ENCODE measurements around the gene MMS19. TPM values are rescaled to one million over a fixed set of nuclear protein-coding genes. Genes with fewer than 3 reads are reported as not detected.

Gene MMS19
- total RNA-seq, result 100 to 1,000 TPM in 1 of 2 donors, 10 to 100 TPM in 1; 92.2 to 113 TPM

- Mint-ChIP-seq H3K36me3 (ENCODE audit: insufficient read depth in 2 of 2) (peaks cover 1% of the 10 kb centered on the region in 2 donors), H3K27ac (peak within 1 kb of the TSS; percentile 87), H3K9me3 (no peaks in the 10 kb centered on the region), H3K4me3 (peak within 1 kb of the TSS; percentile 79 to 82), H3K4me1 (ENCODE audit: low read depth) (peaks cover 39% of the 10 kb centered on the region), H3K27me3 (ENCODE audit: low read depth) (peaks cover 25% of the 10 kb centered on the region)
- peak; percentile 91 for ATAC-seq (replicated peaks in 1 of 2)
- DNase-seq, result peak; percentile 100
These were observed at the start of gene MMS19 for GRCh38 chr10:97498076-97498840. Gene MMS19, minus strand, starts transcription at chr10:97498422. Its CDS starts 38 bp downstream, at chr10:97498384.

GRCh38 chr10:97547962-97548361 lies 49.7 kb upstream of the MMS19 start:
- peaks cover 9% of the 10 kb centered on the region for H3K4me1 Mint-ChIP-seq (ENCODE audit: low read depth)

GRCh38 chr10:97547271-97547600 lies 49.0 kb upstream of the MMS19 start:
- Mint-ChIP-seq H3K27ac (no peak overlapping the region), H3K4me1 (ENCODE audit: low read depth) (peaks cover 16% of the 10 kb centered on the region), H3K9me3 (no peaks in the 10 kb centered on the region), H3K27me3 (ENCODE audit: low read depth) (no peaks in the 10 kb centered on the region), H3K4me3 (no peak overlapping the region), H3K36me3 (ENCODE audit: insufficient read depth in 2 of 2) (no peaks in the 10 kb centered on the region)
- DNase-seq (no peak), ATAC-seq (replicated peaks in 1 of 2) (no peak)

More at GRCh38 chr10:97547962-97548361, 49.7 kb upstream of the MMS19 start:
- no peaks in the 10 kb centered on the region for H3K36me3 Mint-ChIP-seq (ENCODE audit: insufficient read depth in 2 of 2)
- H3K9me3 Mint-ChIP-seq, result no peaks in the 10 kb centered on the region
- ATAC-seq (replicated peaks in 1 of 2), result no peak
- H3K27ac Mint-ChIP-seq, result no peak overlapping the region
- H3K27me3 Mint-ChIP-seq (ENCODE audit: low read depth), result no peaks in the 10 kb centered on the region
- DNase-seq, result no peak
- no peak overlapping the region for H3K4me3 Mint-ChIP-seq

GRCh38 chr10:97546456-97547270 lies 48.4 kb upstream of the MMS19 start:
- no peak overlapping the region for H3K27ac Mint-ChIP-seq
- DNase-seq (no peak), ATAC-seq (replicated peaks in 1 of 2) (no peak)
- no peaks in the 10 kb centered on the region for H3K27me3 Mint-ChIP-seq (ENCODE audit: low read depth)
- no peaks in the 10 kb centered on the region for H3K36me3 Mint-ChIP-seq (ENCODE audit: insufficient read depth in 2 of 2)
- peaks cover 22% of the 10 kb centered on the region for H3K4me1 Mint-ChIP-seq (ENCODE audit: low read depth)
- no peak overlapping the region for H3K4me3 Mint-ChIP-seq
- H3K9me3 Mint-ChIP-seq, result no peaks in the 10 kb centered on the region

- Mint-ChIP-seq H3K9me3 (no peaks in the 10 kb centered on the region), H3K4me3 (peak overlapping the region; percentile 50 to 58), H3K27ac (peak overlapping the region; percentile 66), H3K36me3 (ENCODE audit: insufficient read depth in 2 of 2) (no peaks in the 10 kb centered on the region), H3K4me1 (ENCODE audit: low read depth) (peaks cover 22% of the 10 kb centered on the region), H3K27me3 (ENCODE audit: low read depth) (no peaks in the 10 kb centered on the region)
- DNase-seq (peak; percentile 64 to 73), ATAC-seq (replicated peaks in 1 of 2) (peak; percentile 93 to 94)
These were observed 44.9 kb upstream of the MMS19 start for GRCh38 chr10:97543025-97543546.

GRCh38 chr10:97542169-97543024 lies 44.2 kb upstream of the MMS19 start:
- Mint-ChIP-seq H3K4me3 (peak overlapping the region; percentile 50 to 58), H3K4me1 (ENCODE audit: low read depth) (peaks cover 22% of the 10 kb centered on the region), H3K27me3 (ENCODE audit: low read depth) (no peaks in the 10 kb centered on the region), H3K9me3 (no peaks in the 10 kb centered on the region), H3K27ac (no peak overlapping the region), H3K36me3 (ENCODE audit: insufficient read depth in 2 of 2) (no peaks in the 10 kb centered on the region)
- DNase-seq (peak; percentile 41 to 46), ATAC-seq (replicated peaks in 1 of 2) (peak; percentile 65 to 68)

GRCh38 chr10:97540669-97541500 lies 42.7 kb upstream of the MMS19 start:
- Mint-ChIP-seq H3K36me3 (ENCODE audit: insufficient read depth in 2 of 2) (no peaks in the 10 kb centered on the region), H3K27me3 (ENCODE audit: low read depth) (no peaks in the 10 kb centered on the region), H3K9me3 (no peaks in the 10 kb centered on the region)

GRCh38 chr10:97539523-97540200 lies 41.4 kb upstream of the MMS19 start:
- H3K9me3 Mint-ChIP-seq, result no peaks in the 10 kb centered on the region
- ATAC-seq (replicated peaks in 1 of 2), result no peak
- no peak overlapping the region for H3K27ac Mint-ChIP-seq
- H3K36me3 Mint-ChIP-seq (ENCODE audit: insufficient read depth in 2 of 2), result no peaks in the 10 kb centered on the region
- peaks cover 22% of the 10 kb centered on the region for H3K4me1 Mint-ChIP-seq (ENCODE audit: low read depth)
- no peak overlapping the region for H3K4me3 Mint-ChIP-seq
- H3K27me3 Mint-ChIP-seq (ENCODE audit: low read depth), result no peaks in the 10 kb centered on the region
- no peak for DNase-seq

More at GRCh38 chr10:97540669-97541500, 42.7 kb upstream of the MMS19 start:
- no peak for DNase-seq
- Mint-ChIP-seq H3K4me3 (no peak overlapping the region), H3K27ac (no peak overlapping the region), H3K4me1 (ENCODE audit: low read depth) (peaks cover 22% of the 10 kb centered on the region)
- ATAC-seq (replicated peaks in 1 of 2), result no peak

- Mint-ChIP-seq H3K4me1 (ENCODE audit: low read depth) (peaks cover 22% of the 10 kb centered on the region), H3K36me3 (ENCODE audit: insufficient read depth in 2 of 2) (no peaks in the 10 kb centered on the region), H3K27ac (no peak overlapping the region), H3K9me3 (no peaks in the 10 kb centered on the region), H3K4me3 (no peak overlapping the region), H3K27me3 (ENCODE audit: low read depth) (no peaks in the 10 kb centered on the region)
- ATAC-seq (replicated peaks in 1 of 2) (no peak), DNase-seq (no peak)
These were observed 40.6 kb upstream of the MMS19 start for GRCh38 chr10:97538839-97539238.

GRCh38 chr10:97538411-97538810 lies 40.2 kb upstream of the MMS19 start:
- Mint-ChIP-seq H3K9me3 (no peaks in the 10 kb centered on the region), H3K27me3 (ENCODE audit: low read depth) (no peaks in the 10 kb centered on the region), H3K36me3 (ENCODE audit: insufficient read depth in 2 of 2) (no peaks in the 10 kb centered on the region), H3K4me3 (no peak overlapping the region), H3K4me1 (ENCODE audit: low read depth) (peaks cover 18% of the 10 kb centered on the region), H3K27ac (no peak overlapping the region)
- ATAC-seq (replicated peaks in 1 of 2) (no peak), DNase-seq (no peak)

- Mint-ChIP-seq H3K27ac (no peak overlapping the region), H3K27me3 (ENCODE audit: low read depth) (no peaks in the 10 kb centered on the region)
These were observed 39.1 kb upstream of the MMS19 start for GRCh38 chr10:97537186-97537869.

More at GRCh38 chr10:97537186-97537869, 39.1 kb upstream of the MMS19 start:
- Mint-ChIP-seq H3K9me3 (no peaks in the 10 kb centered on the region), H3K36me3 (ENCODE audit: insufficient read depth in 2 of 2) (no peaks in the 10 kb centered on the region), H3K4me1 (ENCODE audit: low read depth) (peaks cover 7% of the 10 kb centered on the region), H3K4me3 (no peak overlapping the region)
- DNase-seq, result no peak
- ATAC-seq (replicated peaks in 1 of 2), result no peak

All from activated T-cell treated with anti-CD3 and anti-CD28 coated beads, Interleukin-2, amount 50 U/mL, for 72 hours (primary cell).